OCI-LY3 (cell line): ENCODE data around the gene B3GLCT.

ENCODE experiments used
- EZH2phosphoT487 ChIP-seq: fragments of 200-600 bp; shearing (Covaris generic); IDR thresholded peaks from 2 replicates; pipeline ENCODE4 v1.6.1; 2018; ENCODE audit warnings: antibody characterized with exemption, mixed run types, low read depth
- TF ChIP-seq, protein P1 (sequence below): fragments of 200-600, 300-600 bp; sonication (generic); IDR thresholded peaks from 2 replicates; pipeline ENCODE4 v1.5.1; 2014; ENCODE audit warnings: antibody characterized with exemption, low read length, low read depth

DNA sequence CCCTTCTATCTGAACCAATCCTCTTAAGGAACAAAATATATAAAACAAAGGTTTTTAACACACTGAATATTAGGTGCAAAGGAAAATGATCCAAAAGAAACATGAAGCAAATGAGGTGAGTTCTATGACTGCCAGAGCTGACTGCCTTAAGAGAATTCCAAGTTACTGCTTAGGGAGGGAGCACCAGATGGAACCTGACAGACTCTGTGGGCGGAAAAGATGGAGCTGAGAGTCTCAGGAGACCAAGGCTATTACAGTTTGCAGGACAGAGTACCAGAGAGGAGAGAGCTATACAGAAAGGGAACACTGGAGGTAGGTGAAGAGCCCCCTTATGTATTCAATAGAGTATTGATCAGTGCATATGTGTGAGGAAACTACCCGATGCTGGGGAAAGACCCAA, 87.2 kb downstream of the B3GLCT start:
- TF ChIP-seq, protein P1, sequence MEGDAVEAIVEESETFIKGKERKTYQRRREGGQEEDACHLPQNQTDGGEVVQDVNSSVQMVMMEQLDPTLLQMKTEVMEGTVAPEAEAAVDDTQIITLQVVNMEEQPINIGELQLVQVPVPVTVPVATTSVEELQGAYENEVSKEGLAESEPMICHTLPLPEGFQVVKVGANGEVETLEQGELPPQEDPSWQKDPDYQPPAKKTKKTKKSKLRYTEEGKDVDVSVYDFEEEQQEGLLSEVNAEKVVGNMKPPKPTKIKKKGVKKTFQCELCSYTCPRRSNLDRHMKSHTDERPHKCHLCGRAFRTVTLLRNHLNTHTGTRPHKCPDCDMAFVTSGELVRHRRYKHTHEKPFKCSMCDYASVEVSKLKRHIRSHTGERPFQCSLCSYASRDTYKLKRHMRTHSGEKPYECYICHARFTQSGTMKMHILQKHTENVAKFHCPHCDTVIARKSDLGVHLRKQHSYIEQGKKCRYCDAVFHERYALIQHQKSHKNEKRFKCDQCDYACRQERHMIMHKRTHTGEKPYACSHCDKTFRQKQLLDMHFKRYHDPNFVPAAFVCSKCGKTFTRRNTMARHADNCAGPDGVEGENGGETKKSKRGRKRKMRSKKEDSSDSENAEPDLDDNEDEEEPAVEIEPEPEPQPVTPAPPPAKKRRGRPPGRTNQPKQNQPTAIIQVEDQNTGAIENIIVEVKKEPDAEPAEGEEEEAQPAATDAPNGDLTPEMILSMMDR: no peak
- TF ChIP-seq EZH2phosphoT487: no peak
